Right lobe of liver (tissue), 4 donors: Measurements from ENCODE around the gene PRKCA.

Experiments
- POLR2A ChIP-seq: fragments of 450-650 bp; IDR thresholded peaks from one replicate; pipeline ENCODE4 v1.6.1; 2017; ENCODE audit warnings: antibody characterized with exemption, mild to moderate bottlenecking
- TF ChIP-seq, protein P1 (sequence below), 4 donors: fragments of 200-600 bp in 3 of 4; fragments of 450-650 bp in 1 of 4; IDR thresholded peaks; one replicate each; pipeline versions ENCODE4 v1.5.1 to v1.8.0; 2016 to 2022; ENCODE audit warnings: antibody characterized with exemption in 4 of 4, mild to moderate bottlenecking in 2 of 4
- donor health status: DM: no; HTN: no; CAD: no.
- donor health status: DM: no; HTN: no; CAD: no.
- donor health status: DM: no; HTN: yes; CAD: no.

DNA sequence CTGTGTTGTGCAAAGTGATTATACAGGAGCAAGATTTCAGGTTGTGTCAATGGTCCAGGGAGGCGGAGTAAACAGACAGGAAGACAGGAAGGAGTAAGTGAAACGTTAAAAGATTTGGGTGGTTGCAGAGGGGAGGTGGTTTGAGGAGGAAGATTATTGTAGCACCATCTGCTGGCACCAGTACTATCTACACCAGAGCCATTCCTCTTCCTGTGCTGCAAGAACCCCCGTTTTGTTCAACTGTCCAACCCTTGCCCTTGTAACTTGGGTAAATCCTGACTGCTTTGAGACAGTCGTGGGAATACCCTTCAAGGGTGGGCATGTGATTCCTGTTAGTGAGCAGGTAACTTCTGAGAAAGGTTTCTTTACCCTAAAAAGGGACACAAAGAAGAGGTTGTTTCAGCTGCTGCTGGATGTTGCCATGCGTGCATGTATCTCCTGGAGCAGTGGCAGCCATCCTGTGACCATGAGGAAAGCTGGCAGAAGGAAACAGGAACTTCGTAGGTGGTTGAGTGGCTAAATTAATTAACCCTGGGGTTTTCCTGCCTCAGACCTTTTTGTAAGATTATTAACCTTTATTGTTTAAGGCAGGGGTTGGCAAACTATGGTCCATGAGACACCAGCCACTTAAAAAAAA, 124.1 kb downstream of the PRKCA start:
- TF ChIP-seq, protein P1, sequence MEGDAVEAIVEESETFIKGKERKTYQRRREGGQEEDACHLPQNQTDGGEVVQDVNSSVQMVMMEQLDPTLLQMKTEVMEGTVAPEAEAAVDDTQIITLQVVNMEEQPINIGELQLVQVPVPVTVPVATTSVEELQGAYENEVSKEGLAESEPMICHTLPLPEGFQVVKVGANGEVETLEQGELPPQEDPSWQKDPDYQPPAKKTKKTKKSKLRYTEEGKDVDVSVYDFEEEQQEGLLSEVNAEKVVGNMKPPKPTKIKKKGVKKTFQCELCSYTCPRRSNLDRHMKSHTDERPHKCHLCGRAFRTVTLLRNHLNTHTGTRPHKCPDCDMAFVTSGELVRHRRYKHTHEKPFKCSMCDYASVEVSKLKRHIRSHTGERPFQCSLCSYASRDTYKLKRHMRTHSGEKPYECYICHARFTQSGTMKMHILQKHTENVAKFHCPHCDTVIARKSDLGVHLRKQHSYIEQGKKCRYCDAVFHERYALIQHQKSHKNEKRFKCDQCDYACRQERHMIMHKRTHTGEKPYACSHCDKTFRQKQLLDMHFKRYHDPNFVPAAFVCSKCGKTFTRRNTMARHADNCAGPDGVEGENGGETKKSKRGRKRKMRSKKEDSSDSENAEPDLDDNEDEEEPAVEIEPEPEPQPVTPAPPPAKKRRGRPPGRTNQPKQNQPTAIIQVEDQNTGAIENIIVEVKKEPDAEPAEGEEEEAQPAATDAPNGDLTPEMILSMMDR (IDR thresholded peaks at IDR 0.05): peak; percentile 22 to 44 (median 34)
- no peak for TF ChIP-seq POLR2A
